GM19455 (cell line): ENCODE results near the gene MYOM1.
"Not testable (repeated sequence)": the region's sequence is repeated elsewhere in the genome, so short reads cannot be mapped to it uniquely, and the experiment has no call there.

Experiments
- ATAC-seq: cut with Tn5 transposase; IDR thresholded peaks from one replicate; pipeline ENCODE4 v1.9.1; 2021; ENCODE audit not compliant: unreplicated experiment

MYOM1 gene

DNA sequence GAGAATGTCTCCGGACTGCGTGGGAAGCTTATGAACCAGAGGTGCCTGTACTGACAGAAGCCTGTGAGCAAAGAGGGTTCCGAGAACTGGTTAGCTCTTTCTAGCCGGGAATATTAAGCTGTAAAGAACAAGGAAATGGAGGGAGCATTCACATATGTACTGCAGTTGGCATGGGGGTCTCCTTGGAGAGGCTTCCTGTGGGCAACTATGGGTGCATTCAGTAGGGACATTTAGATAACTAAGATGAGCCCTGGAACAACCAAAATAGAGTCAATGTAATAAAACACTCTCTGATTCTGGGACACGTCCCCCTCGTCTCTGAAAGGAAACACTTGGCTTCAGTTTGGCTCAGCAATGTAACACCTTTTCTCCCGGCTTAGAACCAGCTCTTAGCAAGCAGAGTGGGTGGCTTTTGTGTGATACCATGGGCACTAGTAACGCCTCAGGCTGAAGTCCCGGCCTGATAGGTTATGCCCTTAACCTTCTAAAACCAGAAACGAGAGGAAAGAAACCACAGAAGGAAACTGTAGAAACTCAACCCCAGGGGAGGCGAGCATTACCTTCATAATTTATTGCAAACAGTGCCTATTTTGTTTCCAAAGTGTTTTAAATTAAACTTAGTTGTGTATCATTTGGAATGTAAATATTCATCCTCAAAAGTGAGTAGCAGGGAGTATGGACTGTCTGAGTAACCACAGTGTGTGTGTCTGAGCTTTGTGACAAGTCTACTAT is 158.0 kb downstream of the MYOM1 start:
- ATAC-seq: no peak

DNA sequence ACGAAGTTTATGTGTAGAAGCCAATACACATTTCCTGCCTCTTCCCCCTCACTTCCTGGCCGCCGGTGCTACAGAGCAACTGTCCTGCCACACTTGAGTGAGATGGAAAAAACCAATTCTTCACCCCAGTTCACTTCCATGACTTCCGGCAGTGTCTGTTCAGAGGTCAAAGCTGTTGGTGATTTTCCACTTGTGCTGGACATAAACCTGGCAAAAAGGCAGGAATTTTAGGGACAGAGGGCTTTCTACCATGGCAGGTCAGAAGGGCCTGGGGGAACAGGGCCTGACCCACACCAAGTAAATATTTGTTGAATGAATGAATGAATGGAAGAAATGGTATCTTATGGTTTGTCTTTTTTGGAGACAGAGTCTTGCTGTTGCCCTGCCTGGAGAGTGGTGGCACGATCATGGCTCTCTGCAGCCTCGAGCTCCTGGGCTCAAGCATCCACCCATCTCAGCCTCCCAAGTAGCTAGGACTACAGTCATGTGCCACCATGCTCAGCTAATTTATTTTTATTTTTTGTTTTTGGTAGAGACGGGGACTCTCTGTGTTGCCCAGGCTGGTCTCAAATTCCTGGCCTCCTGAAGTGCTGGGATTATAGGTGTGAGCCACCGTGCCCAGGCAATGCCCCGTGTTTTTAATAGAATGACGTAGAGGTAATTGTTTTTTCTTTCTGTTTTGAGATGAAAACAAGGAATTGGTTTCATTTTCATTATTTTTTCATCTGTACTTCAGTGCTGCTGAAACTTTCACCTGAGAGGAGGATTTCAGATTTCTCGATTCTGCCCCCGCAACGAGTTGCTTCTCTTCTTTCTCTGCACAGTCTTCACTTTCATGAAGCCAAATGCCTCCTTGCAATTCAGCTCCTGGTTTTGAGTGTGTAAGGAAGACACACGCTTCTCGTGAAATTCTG is 158.8 kb downstream of the MYOM1 start:
- no peak for ATAC-seq

DNA sequence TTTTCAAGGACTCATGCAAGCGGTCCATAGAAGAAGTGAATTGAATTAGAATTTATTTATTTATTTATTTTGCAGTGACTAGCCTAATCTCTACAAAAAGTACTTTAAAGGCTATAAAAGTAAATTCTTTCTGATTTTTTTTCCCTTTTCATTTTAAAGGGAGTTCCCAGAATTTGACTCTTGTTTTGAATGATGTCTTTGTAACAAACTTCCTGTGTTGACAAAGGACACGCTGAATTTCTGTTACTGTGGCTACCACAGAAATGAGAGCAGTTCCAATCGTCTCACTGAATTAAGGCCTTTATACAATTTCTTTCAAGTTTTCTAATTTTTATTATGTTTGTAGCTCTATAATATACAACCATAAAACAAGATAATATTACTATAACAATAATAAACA is 160.5 kb downstream of the MYOM1 start:
- no peak for ATAC-seq

DNA sequence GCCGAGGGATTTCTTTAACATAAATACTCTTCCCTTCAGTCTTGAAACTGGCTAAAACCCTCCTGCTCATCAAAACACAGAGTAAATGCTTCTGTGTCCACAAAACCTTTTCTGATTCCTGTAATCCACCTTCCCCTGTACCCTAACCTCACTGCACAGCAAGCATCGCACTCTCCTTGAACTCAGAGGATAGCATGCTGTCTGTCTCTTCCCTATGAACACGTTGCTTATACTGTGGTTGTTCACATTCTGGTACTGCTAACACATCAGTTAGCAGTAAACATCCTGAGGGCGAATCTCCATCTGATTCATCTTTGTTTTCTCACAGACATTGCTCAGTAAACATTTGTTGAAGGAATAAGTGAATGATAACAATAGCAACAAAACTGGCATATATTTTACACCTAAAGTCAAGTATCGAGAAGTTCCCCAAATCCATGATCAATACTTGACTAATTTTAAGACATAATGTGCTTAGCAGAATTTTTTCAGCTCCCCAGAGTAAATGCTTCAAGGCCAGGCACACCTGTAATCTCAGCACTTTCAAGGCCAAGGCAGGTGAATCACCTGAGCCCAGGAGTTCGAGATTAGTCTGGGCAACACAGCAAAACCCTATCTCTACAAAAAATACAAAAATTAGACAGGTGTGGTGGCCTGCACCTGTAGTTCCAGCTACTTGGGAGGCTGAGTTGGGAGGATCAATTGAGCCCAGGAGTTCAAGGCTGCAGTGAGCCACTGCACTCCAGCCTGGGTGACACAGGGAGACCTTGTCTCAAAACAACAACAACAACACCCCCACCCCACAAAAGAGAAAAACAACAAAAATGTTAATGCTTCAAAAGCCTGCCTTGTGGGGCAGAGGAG is 161.2 kb downstream of the MYOM1 start:
- no peak for ATAC-seq

DNA sequence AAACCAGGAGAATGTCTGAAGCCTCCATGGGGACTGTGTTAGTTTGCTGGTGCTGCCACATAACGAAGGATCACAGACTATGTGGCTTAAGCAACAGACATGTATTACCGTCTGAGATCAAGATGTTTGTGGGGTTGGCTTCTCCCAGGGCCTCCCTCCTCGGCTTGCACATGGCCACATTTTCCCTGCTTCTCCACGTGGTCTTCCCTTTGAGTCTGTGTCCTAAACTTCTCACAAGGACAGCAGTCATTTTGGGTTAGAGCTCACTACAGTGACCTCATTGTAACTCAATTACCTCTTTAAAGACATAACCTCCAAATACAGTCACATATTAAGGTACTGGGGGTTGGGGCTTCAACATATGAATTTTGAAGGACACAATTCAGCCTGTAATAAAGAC is 162.2 kb downstream of the MYOM1 start:
- ATAC-seq: no peak

DNA sequence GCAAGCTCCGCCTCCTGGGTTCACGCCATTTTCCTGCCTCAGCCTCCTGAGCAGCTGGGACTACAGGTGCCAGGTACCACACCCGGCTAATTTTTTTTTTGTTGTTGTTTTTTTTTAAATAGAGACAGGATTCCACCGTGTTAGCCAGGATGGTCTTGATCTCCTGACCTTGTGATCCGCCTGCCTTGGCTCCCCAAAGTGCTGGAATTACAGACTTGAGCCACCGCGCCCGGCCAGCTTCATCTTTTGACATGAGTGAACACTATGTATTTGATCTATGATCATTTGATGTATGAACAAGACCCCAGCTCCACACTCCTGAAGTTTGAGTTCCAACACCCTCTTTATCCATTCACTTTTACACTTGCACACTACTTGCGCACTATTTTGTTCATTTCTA is 163.5 kb downstream of the MYOM1 start:
- ATAC-seq: no peak

DNA sequence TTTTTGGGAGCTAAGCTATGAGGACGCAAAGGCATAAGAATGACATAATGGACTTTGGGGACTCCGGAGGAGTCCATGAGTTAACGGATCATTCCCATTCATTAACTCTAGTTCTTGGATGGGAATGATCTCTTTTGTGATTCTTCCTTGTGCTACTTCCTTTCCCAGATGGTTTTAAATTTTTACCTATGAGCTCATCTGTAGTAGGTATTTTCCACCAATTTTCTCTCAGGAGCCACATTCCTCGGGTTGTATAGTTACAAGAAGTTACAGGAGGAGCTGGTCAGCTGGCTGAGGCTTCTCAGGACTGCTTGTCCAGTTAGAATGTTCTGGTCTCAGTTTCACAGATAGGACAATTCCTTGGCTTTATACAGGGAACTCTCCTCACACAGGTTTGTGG is 164.0 kb downstream of the MYOM1 start:
- no peak for ATAC-seq

DNA sequence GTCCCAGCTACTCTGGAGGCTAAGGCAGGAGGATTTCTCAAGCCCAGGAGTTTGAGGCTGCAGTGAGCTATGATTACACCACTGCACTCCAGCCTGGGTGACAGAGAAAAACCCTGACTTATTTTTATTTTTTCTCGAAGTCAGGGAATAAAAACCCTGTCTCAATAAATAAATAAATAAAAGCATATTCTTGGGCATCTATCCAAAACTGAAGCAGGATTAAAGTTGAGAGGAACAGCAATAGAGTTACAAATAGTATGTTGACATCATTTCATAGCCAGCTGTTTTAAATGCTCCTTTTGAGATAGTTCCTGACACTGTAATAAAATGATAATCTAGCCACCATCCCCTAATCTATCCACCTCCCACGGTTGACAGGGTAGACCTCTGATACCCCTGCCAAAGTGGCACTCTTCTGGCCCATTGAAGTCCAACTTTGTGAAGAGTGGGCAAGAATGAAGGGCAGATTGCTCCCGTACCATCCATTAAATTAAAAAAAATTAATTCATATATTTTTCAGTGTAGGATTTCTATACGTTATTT is 164.5 kb downstream of the MYOM1 start:
- ATAC-seq: no peak

DNA sequence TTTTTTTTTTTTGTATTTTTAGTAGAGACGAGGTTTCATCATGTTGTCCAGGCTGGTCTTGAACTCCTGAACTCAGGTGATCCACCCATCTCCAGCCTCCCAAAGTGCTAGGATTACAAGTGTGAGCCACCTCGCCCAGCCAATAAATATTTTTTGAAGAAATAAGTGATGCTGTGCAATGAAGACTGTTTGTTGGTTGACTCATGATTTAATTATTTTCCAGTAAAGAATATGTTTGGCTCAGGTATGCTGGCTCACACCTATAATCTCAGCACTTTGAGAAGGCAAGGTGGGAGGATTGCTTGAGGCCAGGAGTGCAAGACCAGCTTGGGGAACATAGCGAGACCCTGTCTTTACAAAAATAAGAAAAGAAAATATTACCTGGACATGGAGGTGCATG is 165.0 kb downstream of the MYOM1 start:
- no peak for ATAC-seq

DNA sequence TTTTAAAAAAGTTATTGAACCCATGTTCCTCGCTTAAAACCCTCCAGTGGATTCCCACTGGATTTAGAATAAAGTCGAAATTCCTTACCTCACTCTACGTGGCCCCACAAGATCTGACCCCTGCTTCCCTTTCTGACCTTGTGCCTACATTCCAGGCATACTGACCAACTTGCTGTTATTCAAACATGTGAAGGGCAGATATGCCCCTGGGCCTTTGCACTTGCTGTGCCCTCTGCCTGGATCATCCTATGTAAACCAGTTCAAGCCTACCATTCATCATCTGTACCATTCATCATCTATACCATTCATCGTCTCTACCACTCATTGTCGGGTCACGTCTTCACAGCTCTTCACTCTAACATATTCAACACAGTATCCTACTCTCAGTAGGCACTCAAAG is 165.6 kb downstream of the MYOM1 start:
- no peak for ATAC-seq

DNA sequence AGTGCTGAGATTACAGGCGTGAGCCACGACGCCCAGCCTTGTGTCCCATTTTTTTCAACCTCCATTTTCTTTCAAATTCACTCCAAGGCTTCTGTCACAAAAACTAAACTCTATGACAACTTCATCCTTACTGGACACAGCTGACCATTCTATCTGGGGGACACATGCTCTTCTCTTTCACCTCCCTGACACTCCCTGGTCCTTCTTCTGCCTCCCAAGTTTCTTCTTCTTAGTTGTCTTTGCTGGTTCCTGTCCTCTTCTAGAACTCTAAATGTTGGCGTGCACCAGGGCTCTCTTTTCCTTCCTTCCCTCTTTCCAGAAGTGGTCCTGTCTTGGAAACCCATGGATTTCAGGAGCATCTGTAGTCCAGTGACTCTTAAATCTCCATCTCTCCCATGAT is 166.7 kb downstream of the MYOM1 start:
- no peak for ATAC-seq

DNA sequence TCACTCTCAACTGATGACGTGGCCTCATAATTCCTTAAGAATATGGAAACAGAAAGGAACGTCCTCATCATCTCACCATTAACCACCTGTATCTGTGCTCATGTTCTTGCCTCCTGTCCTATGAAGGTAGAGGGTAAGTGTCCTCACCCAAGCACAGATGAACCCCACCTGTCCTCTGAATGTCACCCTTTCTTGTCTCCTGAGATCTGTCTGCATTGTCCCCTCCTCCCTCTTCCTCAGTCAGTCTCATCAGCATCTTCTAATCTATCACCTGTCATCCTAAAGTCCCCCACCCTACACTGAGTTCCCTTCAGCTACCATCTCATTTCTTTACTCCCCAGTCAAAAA is 167.4 kb downstream of the MYOM1 start:
- no peak for ATAC-seq

DNA sequence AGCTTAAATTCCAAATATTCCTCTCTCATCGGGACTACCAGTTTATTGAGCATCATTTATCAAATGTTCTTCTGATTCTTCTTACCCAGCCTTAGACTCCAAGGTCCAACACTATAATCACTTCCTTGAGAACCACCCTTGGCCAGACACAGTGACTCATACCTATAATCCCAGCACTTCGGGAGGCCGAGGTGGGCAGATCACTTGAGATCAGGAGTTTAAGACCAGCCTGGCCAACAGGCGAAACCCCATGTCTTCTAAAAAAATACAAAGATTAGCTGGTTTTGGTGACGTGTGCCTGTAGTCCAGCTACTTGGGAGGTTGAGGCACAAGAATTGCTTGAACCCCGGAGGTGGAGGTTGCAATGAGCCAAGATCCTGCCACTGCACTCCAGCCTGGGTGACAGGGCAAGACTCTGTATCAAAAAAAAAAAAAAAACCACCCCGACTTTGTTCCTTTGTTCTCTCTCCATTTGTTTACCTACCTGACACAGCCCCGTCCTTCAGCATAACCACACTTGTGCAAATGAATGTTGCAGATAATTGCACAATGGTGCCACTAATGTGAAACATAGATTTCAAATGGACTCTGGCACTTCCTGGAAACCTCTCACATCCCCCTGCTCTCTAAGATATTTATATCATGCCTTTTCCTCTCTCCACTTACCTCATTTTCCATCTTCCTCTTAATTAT is 167.9 kb downstream of the MYOM1 start:
- ATAC-seq: no peak

DNA sequence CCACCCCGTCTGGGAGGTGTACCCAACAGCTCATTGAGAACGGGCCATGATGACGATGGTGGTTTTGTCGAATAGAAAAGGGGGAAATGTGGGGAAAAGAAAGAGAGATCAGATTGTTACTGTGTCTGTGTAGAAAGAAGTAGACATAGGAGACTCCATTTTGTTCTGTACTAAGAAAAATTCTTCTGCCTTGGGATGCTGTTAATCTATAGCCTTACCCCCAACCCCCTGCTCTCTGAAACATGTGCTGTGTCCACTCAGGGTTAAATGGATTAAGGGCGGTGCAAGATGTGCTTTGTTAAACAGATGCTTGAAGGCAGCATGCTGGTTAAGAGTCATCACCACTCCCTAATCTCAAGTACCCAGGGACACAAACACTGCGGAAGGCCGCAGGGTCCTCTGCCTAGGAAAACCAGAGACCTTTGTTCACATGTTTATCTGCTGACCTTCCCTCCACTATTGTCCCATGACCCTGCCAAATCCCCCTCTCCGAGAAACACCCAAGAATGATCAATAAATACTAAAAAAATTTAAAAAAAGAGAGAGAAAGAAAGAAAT is 169.8 kb downstream of the MYOM1 start:
- not testable (repeated sequence) for ATAC-seq

DNA sequence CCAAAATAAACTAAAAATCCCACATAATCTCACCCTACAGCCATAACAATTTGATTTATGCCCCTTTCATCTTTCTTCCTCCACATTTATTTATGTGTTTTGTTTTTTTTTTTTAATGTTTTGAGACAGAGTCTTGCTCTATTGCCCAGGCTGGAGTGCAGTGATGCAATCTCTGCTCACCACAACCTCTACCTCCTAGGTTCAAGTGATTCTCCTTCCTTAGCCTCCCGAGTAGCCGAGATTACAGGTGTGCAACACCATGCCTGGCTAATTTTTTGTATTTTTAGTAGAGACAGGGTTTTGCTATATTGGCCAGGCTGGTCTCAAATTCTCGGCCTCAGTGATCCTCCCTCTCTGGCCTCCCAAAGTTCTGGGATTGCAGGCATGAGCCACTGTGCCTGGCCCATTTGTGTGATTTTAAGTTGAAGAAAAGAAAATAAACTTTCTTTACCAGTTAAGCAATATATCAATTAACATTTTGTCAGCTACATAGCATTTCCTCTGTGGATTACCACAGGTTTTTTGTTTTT is 170.9 kb downstream of the MYOM1 start:
- no peak for ATAC-seq

DNA sequence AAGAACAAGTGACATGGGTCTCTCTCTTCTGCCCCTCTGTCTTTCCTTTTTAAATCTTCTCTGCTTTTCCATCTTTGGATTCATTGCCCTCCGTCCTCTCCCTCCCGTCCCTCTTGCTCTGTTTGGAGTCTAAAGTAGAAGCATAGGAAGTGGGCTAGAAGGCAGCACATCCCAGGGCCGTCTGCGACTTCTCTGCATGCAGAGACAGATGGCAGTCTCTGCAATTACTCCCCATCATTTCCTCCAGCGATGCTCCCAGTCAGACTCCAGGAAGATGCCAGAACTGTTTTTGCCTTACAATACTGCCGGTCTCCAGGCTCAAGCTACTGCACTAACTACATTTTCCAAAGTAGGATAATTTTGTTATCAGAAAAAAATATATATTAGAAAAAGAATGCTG is 171.6 kb downstream of the MYOM1 start:
- no peak for ATAC-seq

DNA sequence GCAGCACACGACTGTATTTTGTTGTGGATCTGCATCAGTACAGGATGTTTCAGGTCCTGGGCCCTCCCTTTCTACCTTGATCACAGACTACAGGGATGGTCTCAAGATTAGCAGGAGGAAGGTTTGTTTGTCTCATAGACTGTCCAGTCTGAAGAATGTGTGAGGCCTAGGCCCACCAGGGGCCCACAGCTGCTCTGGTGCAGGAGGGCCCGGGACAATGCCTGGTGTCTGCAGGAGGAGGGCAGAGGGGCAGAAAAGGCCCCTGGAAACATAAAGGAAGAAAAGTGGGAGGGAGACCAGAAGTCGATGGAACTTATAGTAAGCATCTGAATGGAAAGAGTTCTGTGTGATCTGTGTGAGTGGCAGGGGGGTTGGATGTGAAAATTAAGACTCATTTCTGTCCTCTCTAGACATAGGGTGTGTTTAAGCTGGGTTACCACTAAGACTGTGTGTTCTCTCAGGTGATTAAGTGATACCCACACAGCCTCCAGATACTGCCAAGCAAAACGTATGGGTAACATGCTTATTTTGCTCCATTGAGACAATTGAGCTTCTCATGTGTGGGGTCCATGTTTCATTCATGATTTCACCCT is 173.5 kb downstream of the MYOM1 start:
- ATAC-seq: no peak

DNA sequence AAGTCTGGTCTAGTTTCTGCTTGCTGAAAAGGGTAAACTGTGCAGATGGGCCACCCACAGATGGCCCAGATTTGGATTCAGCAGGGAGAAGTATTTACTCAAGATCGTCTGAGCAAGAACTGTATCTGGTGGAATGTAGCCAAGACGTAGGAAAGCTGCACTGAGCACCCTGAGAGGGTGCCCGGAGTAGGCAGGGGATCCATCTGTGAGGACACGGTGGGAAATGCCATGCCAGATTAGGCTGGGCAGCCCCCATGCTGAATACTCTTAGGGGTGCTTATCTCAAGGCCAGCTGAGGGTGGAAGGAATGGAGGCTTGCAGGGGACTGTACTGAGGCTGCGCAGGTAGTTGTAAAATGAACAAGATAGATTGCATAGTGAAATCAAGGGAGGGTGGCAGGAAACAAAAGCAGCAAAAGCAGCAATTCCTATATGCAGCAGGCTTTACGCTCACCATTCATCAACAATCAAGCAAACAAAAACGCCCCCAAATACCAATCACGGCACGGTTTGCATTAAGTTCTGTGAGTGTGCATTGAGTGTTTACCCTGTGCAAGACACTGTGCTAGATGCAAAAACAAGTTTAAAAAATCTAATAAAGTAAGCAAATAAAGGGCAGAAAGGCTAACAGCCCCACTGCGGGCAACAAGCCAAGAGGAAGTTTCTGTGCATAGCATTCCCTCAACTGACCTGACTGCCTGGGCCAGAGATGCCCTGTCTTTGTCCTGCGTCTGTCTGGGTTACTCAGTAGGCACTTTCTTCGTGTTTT is 174.7 kb downstream of the MYOM1 start:
- ATAC-seq: no peak

DNA sequence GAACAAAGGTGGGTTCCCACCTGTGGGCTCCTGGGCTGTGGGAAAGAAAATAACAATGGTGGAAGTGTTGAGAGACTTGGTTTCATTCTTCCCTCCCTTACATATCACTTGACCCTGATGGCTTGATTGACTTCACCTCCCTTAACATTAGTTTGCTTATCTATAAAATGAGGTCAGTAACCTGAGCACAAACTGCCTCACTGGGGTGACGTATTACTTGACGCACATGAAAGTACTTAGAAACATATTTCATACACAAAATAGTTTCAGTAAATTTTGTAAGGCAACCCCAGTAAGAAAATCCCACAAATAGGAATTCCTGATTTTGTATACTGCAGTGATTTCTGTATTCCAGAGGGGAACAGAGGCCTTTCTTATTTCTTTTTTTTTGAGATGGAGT is 177.4 kb downstream of the MYOM1 start:
- no peak for ATAC-seq
